SU-DHL-6 (cell line): Measurements from ENCODE around the gene FN1.

Source experiments
- CTCF ChIP-seq: fragments of 200-600 bp; sonication (generic); IDR thresholded peaks from one replicate; pipeline ENCODE4 v1.5.1; 2017; ENCODE audit warnings: antibody characterized with exemption, mild to moderate bottlenecking, low read length, moderate library complexity; ENCODE audit not compliant: insufficient read depth, poor library complexity, severe bottlenecking
- EZH2phosphoT487 ChIP-seq: fragments of 200-600 bp; sonication (generic), shearing (Covaris generic); conservative IDR thresholded peaks from 2 replicates; pipeline ENCODE4 v1.6.1; 2018; ENCODE audit warnings: mild to moderate bottlenecking, antibody characterized with exemption, low read length, moderate library complexity, mixed read lengths

- no peak for TF ChIP-seq CTCF
- TF ChIP-seq EZH2phosphoT487, result no peak
Measured at GRCh38 chr2:215324811-215325210, 111.1 kb downstream of the FN1 start.
